Measurements from ENCODE around the gene AEBP1.
A peak's percentile ranks its signal among the peaks of the same experiment; 100 is the strongest.

Gene AEBP1

GRCh38 chr7:44103923-44104859, at the start of gene AEBP1:
Gene AEBP1 (plus strand): TSS chr7:44104345. CDS start chr7:44104666, 321 bp downstream.
- peak; percentile 18 to 36 (median 24) for DNase-seq

DNA sequence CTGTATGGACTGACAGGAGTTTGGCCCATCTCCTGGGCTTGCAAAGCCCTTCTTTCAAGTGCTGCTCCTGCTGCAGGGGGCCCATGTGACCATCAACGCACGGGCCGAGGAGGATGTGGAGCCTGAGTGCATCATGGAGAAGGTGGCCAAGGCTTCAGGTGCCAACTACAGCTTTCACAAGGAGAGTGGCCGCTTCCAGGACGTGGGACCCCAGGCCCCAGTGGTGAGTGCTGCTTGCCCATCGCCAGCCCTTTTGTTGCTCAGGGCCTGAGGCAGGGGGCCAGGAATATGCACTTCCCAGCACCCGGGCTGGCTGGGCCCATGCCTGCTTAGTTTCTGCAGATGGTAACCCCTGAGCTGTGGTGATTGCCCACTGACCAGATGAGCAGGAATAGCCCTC, 47.5 kb upstream of the AEBP1 start:
- DNase-seq, result no peak

DNA sequence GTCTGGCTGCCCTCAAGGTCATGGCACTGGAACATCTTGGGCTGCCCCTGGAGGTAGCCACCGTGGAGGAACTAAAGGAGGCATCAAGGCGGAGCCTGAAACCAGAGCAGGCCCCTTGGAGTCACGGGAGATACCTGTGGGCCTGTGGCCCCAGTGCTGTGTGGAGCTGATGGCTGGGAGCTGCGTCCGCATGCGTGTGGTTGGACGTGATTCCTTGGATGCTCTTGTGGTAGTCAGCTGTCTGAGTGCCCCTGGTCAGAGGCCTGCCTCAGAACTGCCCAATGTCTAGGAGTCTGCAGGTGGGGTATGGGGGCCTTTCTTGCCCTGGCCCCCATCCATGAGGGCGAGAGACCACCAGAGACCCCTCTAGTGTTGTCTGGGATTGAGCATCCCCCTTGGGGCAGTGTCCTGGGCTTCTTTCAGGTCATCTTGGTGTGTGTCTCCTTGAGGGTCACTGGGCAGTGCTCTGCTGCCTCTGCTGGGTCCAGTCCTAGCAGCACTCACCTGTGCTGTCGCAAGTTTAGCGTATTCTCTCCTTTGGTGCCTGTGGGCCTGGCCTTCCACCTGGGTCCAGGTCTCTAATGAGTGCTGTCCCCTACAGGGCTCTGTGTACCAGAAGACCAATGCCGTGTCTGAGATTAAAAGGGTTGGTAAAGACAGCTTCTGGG, 46.8 kb upstream of the AEBP1 start:
- DNase-seq, result no peak

DNA sequence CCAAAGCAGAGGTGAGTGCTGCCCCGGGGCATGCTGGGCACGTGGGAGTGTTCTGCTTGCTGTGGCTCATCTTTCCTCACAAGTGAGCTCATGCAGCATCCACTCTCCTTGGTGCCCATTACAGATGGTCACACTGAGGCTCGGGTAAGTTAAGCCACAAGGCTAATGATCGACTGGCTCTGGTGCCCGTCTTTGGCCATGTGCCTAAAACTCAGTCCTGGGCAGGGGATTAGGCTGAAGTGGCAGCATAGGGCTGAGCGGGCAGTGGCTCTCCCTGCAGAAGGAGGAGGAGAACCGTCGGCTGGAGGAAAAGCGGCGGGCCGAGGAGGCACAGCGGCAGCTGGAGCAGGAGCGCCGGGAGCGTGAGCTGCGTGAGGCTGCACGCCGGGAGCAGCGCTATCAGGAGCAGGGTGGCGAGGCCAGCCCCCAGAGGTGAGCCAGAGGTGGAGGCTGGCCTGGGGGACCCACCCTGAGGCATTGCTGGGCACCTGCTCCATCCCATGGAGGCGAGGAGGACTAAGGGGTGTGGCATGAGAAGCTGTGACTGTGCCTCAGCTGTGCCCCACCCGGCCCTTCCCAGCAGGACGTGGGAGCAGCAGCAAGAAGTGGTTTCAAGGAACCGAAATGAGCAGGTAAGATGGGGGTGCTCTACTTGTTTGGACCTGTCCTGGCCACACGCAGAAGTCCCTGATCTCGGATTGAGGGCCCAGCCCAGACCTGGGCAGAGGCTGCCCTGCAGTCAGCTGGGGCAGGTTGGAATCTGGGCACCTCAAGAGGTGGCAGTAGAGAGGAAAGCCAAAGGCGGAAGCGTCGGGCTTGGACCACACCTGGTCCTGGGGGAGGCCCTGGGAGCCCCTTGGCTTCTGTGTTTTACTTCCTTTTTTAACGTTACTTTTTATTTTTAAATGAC, 46.0 kb upstream of the AEBP1 start:
- DNase-seq, result no peak

- DNase-seq, result no peak
These were observed 45.4 kb upstream of the AEBP1 start for GRCh38 chr7:44058759-44059218.

- DNase-seq, result no peak
These were observed 44.7 kb upstream of the AEBP1 start for GRCh38 chr7:44059219-44060090.

DNA sequence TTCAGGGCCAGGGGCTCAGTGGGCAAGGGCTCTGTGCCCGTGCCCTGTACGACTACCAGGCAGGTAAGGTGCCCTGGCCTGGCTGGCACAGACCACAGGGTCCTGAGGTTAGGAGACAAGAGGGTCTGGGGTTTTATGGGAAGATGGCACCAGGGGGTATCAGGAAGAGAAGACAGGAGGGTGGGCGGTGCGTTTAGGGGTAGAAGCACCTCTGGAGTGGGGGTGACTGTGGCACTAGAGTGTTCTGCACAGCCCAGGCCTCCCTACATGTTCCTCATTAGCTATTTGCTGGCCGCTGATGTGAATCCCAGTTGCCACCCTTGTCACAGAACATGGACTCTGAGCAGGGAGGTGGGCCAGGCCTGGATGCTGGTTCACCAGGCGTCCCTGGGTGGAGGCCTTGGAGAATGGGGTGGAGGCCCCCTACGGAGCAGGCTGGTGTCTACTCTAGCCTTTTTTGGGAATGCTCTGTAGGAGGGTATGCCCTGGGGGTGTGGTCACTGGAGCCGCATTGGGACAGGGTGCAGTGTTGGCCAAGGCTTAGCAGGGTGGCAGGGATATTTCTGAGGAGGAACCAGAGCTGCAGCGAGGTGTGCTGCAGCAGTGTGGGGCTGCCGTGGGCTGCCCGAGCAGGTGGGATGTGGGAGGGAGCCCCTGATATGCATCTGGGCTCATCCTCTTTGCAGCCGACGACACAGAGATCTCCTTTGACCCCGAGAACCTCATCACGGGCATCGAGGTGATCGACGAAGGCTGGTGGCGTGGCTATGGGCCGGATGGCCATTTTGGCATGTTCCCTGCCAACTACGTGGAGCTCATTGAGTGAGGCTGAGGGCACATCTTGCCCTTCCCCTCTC, 43.8 kb upstream of the AEBP1 start:
- DNase-seq, result no peak

DNA sequence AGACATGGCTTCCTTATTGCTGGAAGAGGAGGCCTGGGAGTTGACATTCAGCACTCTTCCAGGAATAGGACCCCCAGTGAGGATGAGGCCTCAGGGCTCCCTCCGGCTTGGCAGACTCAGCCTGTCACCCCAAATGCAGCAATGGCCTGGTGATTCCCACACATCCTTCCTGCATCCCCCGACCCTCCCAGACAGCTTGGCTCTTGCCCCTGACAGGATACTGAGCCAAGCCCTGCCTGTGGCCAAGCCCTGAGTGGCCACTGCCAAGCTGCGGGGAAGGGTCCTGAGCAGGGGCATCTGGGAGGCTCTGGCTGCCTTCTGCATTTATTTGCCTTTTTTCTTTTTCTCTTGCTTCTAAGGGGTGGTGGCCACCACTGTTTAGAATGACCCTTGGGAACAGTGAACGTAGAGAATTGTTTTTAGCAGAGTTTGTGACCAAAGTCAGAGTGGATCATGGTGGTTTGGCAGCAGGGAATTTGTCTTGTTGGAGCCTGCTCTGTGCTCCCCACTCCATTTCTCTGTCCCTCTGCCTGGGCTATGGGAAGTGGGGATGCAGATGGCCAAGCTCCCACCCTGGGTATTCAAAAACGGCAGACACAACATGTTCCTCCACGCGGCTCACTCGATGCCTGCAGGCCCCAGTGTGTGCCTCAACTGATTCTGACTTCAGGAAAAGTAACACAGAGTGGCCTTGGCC, 43.0 kb upstream of the AEBP1 start:
- DNase-seq, result no peak

- no peak for DNase-seq
These were observed 42.4 kb upstream of the AEBP1 start for GRCh38 chr7:44061645-44062179.

DNA sequence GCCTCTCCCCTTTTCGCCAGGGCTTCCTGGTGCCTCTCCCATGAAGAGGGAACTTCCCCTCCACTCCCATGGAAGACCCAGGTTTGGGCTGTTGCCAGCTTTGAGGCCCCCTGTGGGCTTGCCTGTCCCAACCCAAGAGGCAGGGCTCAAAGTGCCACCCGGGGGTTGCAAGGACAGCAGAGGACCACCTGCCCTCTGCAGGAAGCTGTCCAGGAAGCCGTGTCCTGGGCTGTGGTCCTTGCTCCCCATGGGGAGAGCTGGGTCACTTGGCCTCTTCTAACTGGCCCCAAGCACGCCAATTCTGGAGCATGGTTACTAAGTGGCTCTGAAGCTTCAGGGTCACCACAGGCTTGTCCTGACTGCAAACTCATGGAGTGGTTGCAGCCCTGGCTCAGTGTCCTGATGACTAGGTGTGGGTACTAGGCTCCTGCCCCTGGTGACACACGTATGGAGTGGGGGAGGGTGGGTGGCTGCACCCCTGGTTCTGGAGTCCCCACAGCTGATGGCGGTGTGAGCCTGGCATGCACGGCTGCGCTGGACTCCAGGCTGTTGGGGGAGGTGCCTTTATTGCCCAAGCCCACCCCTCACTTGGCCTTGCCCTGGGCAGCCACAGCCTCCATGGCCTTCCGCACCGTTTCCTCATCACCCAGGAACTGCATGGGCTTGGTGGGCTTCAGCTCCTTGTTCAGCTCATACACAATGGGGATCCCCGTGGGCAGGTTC, 41.8 kb upstream of the AEBP1 start:
- DNase-seq, result no peak

- DNase-seq, result no peak
These were observed 41.2 kb upstream of the AEBP1 start for GRCh38 chr7:44062903-44063295.

- DNase-seq, result no peak
These were observed 40.6 kb upstream of the AEBP1 start for GRCh38 chr7:44063547-44063893.

- DNase-seq, result no peak
These were observed 40.1 kb upstream of the AEBP1 start for GRCh38 chr7:44063894-44064651.

DNA sequence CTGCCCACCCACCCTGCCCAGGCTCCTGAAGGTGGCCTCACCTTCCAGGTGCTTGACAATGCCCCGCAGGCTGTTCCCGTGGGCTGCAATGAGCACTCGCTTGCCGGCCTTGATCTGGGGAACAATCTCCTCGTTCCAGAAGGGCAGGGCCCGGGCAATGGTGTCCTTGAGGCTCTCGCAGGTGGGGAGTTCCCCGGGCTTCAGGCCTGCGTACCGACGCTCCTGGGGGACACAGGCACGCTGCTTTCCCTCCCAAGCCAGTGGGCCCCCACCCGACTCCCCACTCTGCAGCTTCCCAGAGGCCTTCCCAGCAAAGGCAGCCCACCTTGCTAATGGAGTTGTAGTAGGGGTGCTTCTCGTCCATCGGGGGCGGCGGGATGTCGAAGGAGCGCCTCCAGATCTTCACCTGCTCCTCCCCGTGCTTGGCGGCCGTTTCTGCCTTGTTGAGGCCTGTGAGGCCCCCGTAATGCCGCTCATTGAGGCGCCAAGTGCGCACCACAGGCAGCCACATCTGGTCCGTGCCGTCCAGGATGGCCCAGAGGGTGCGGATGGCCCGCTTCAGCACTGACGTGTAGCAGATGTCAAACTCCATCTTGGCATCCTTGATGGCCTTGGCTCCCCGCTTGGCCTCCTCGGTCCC, 39.2 kb upstream of the AEBP1 start:
- DNase-seq, result no peak

DNA sequence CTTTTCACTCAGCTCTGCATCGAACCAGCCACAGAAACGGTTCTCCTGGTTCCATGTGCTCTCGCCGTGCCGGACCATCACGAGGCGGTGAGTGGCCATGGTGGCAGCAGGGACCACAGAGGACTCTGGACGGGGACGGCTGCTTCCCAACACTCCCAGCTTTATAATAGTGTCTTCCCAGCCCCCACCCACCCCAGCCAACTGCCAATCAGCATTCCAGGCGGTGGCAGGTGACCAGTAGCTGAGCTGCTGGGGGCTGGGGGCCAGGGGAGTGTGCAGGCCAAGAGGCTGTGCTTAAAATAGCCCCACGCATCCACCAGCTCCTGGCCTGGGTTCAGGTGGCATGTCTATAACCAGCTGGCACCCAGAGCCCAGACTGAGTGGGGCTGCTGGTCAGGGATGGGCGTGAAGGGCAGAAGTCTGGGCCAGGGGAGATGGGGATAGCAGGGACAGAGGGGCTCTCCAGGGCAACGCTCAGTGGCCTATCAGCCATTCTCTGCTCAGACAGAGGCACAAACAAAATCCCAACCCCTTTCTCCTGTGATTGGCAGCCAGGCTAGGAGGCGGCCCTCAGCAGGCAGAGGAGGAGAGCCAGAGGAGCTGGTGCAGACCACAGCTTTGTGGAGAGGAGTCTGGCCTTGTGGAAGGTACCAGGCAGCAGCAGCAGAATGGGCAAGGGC, 38.6 kb upstream of the AEBP1 start, which contains the start of gene PGAM2:
PGAM2 (minus strand) TSS at position 137 of the 680 bp plus-strand sequence; CDS start at position 99, 38 bp downstream.
- no peak for DNase-seq

GRCh38 chr7:44066111-44066460, 38.1 kb upstream of the AEBP1 start:
- no peak for DNase-seq

DNA sequence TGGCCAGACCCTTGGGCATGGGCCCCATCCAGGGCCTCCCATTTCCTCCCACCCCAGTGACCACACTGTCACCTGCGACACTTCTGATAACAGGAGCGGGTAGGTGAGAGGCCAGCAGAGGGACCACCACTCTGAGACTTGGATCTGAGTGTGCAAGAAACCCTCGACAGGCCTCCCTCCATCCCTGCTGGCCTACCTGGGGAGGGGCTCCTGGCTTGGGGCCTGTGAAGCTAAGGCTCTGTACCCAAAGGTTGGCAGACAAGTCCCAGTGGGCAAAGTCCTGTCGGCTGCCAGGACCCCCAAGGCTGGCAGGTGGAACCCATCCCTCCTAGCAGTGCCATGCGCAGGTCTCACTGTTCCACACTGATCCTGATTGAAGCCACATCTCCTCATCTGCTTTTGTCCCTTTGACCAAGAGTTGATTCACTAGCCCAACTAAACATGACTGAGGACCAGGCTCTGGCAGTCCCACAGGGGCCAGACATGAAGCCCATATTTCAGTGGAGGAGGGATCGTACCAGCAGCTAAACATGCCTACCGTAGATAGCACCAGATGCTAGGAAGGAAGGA, 37.6 kb upstream of the AEBP1 start:
- DNase-seq, result no peak

Data from suppressor macrophage treated with lipopolysaccharide for 1 hour (primary cell).